ENCODE data around the gene MPHOSPH10. TPM values are rescaled to one million over a fixed set of nuclear protein-coding genes. Genes with fewer than 3 reads are reported as not detected.
"Not testable (repeated sequence)": the region's sequence is repeated elsewhere in the genome, so short reads cannot be mapped to it uniquely, and the experiment has no call there.

MPHOSPH10 gene
- total RNA-seq, 2 experiments from 2014 or later: 27.0 to 32.3 TPM

DNA sequence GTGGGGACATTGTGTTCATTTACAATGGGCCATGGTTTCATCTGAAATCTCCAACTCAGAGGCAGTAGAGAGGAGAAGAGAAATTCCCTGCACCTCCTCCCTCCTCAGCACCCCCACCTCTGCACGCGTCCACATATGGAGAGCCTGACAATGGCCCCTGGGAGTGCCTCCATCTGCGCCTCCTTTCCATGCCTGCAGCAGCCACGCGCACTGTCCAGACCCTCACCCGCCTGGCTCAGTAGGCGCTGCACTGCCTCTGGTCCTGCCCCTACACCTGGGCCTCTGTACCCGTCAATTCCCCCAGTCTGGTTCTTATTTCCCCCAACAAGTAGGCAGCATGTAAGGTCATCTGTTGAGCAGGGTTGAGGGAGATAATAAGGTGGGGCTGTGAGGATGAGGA, 23.8 kb downstream of the MPHOSPH10 start:
- intact Hi-C loops (cut with micrococcal nuclease): loop anchor here (2.0 kb wide), 1 partner anchor 131 kb away; no protein-coding TSS in a partner anchor

DNA sequence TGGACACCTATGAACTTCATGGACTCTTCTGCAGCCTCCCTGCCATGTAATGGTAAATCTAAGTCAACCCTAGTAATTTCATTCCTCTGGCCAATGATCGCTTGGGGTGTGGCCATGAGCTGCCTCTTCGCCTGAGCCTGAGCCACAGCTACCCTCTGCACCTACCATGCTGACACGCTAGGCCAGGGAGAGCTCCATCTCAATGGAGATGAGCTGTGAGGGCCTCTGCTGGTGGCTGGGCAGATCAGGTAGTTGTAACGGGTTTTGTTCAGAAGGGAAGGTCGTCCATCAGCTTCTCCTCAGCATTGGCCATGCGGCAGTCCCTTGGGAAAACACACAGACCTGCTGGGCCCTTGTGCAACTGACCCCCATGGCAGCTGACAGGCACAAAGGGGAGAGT, 24.4 kb downstream of the MPHOSPH10 start:
- no peaks in the 10 kb centered on the region for H3K27me3 Mint-ChIP-seq (ENCODE audit: low read depth)
- no peak overlapping the region for H3K27ac Mint-ChIP-seq
- CTCF ChIA-PET: interaction anchor here (0.6 to 2.0 kb wide), 8 partner anchors 12 to 177 kb away, joined by 3 to 9 read pairs (median 5); partner anchors contain the start of gene ZNF638
- peaks cover 2% of the 10 kb centered on the region for H3K4me1 Mint-ChIP-seq (ENCODE audit: low read depth)
- H3K36me3 Mint-ChIP-seq (ENCODE audit: low read depth): no peaks in the 10 kb centered on the region
- intact Hi-C loops (cut with micrococcal nuclease): loop anchor here (1.0 to 5.0 kb wide), 5 partner anchors 54 to 143 kb away; no protein-coding TSS in a partner anchor
- DNase-seq: peak; percentile 59
- no peaks in the 10 kb centered on the region for H3K9me3 Mint-ChIP-seq
- no peak overlapping the region for H3K4me3 Mint-ChIP-seq

More for the DNA sequence above, 23.8 kb downstream of the MPHOSPH10 start:
- H3K27me3 Mint-ChIP-seq (ENCODE audit: low read depth): no peaks in the 10 kb centered on the region
- H3K36me3 Mint-ChIP-seq (ENCODE audit: low read depth): no peaks in the 10 kb centered on the region
- H3K4me3 Mint-ChIP-seq: no peak overlapping the region
- DNase-seq: no peak
- H3K9me3 Mint-ChIP-seq: no peaks in the 10 kb centered on the region
- no peak overlapping the region for H3K27ac Mint-ChIP-seq
- CTCF ChIA-PET: interaction anchor here (0.6 to 2.0 kb wide), 8 partner anchors 23 to 177 kb away, joined by 3 to 9 read pairs (median 4); partner anchors contain the start of gene ZNF638
- H3K4me1 Mint-ChIP-seq (ENCODE audit: low read depth): peaks cover 2% of the 10 kb centered on the region

DNA sequence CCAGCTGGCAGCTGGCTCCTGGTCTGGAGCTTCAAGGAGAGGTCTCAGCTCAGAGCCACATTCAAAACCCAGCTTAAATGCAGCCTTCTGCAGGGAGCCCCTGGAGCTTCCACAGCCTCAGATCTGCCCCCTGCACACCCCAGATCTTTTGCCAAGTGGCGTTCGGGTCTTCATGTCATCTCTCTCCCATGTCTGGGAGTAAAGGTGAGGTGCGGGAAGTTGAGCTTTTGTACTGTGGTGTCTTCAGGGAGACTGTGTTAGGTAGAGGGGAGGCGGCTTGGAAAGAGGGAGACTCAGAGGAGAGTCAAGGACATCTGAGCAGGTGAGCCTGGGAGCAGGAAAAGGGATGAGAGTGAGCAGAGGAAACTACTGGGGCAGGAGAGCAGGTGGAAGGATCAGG, 25.4 kb downstream of the MPHOSPH10 start:
- Mint-ChIP-seq H3K36me3 (ENCODE audit: low read depth) (no peaks in the 10 kb centered on the region), H3K27me3 (ENCODE audit: low read depth) (no peaks in the 10 kb centered on the region), H3K4me3 (no peak overlapping the region), H3K27ac (peak overlapping the region; percentile 43), H3K4me1 (ENCODE audit: low read depth) (peaks cover 2% of the 10 kb centered on the region), H3K9me3 (no peaks in the 10 kb centered on the region)
- DNase-seq: no peak
- CTCF ChIA-PET: interaction anchor here (0.5 to 2.4 kb wide), 10 partner anchors 11 to 176 kb away, joined by 3 to 14 read pairs (median 6); partner anchors contain the start of gene ZNF638
- intact Hi-C loops (cut with micrococcal nuclease): loop anchor here (1.0 to 5.0 kb wide), 5 partner anchors 56 to 141 kb away; no protein-coding TSS in a partner anchor

DNA sequence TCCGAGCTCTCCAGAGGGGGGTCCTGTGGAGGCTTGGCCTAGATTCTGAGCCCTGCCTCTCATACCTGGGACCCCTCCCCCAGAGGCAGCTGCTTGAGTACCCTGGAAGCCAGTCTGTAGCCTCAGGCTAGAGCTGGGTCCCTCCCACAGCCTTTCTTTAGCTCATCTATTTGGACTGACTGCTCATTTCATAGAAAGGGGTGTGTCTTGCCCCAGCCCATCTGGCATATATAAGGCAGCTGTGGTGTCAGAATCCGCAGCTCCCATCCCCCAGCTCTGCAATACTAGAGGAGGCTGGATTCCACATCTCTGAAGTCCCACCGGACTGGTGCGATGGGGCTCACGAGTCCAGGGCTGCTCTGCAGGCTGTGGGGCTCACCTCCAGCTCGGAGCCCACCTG, 26.1 kb downstream of the MPHOSPH10 start:
- no peak overlapping the region for H3K4me3 Mint-ChIP-seq
- H3K4me1 Mint-ChIP-seq (ENCODE audit: low read depth): peaks cover 2% of the 10 kb centered on the region
- CTCF ChIA-PET: interaction anchor here (0.6 to 2.4 kb wide), 16 partner anchors 8 to 358 kb away, joined by 3 to 14 read pairs (median 3); no protein-coding TSS in a partner anchor
- no peaks in the 10 kb centered on the region for H3K9me3 Mint-ChIP-seq
- DNase-seq: no peak
- intact Hi-C loops (cut with micrococcal nuclease): loop anchor here (5.0 kb wide), 2 partner anchors 121 to 141 kb away; no protein-coding TSS in a partner anchor
- no peak overlapping the region for H3K27ac Mint-ChIP-seq
- H3K36me3 Mint-ChIP-seq (ENCODE audit: low read depth): no peaks in the 10 kb centered on the region
- H3K27me3 Mint-ChIP-seq (ENCODE audit: low read depth): no peaks in the 10 kb centered on the region

DNA sequence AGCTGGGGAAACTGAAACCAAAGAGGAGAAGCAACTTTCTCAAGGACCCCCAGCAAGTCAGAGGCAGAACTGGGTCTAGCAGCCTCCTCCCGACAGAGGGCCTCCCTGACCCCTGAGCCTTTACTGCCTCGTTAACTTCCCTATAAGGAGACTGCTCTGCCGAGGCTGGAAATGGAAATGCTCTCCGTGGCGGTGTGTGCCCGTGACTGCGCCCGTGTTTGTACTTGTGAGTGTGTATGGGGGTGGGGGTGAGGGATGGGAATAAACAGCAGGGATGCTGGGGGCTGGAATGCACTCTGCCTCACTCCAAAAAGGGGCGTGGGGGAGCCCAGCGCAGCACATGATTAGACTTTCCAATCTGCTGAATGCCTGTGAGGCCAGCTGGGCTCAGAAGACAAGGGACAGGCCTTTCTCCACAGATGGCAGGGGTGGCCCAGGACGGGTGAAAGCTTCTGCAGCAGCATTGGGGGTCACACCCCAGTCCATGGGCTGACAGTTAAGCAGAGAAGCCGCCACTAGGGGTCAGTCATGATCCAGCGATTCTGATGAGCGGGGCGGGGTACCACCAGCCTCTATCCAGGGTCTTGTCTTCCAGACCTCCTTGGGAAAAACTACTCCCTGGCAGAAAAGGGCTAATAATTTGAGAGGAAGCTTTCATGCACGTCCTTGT, 26.8 kb downstream of the MPHOSPH10 start:
- no peak overlapping the region for H3K27ac Mint-ChIP-seq
- CTCF ChIA-PET: interaction anchor here (0.7 to 2.4 kb wide), 13 partner anchors 8 to 357 kb away, joined by 3 to 14 read pairs (median 3); no protein-coding TSS in a partner anchor
- peaks cover 2% of the 10 kb centered on the region for H3K4me1 Mint-ChIP-seq (ENCODE audit: low read depth)
- H3K27me3 Mint-ChIP-seq (ENCODE audit: low read depth): no peaks in the 10 kb centered on the region
- DNase-seq: peak; percentile 65
- intact Hi-C loops (cut with micrococcal nuclease): loop anchor here (1.0 to 5.0 kb wide), 3 partner anchors 120 to 353 kb away; no protein-coding TSS in a partner anchor
- H3K36me3 Mint-ChIP-seq (ENCODE audit: low read depth): no peaks in the 10 kb centered on the region
- H3K4me3 Mint-ChIP-seq: no peak overlapping the region
- H3K9me3 Mint-ChIP-seq: no peaks in the 10 kb centered on the region

DNA sequence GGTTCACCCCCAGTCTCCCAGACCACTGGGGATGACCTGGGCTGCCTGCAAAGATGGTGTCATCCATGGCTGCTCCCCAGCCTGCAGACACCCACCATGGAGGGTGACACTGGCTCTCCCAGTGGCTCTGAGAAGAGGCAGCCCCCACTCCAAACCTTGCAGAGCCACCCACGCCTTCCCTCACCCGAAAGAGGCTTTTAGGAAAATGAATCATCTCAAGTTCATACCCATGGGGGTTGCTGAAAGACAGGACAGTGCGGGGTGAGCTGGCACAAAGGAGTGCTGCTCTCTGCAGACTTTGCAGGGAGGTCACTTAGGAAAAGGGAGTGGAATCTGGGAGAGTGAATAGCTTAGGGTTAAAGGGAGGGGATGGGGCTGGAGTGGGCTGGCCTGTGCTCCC, 36.4 kb downstream of the MPHOSPH10 start:
- H3K27ac Mint-ChIP-seq: no peak overlapping the region
- H3K27me3 Mint-ChIP-seq (ENCODE audit: low read depth): no peaks in the 10 kb centered on the region
- CTCF ChIA-PET: no interaction called here
- H3K4me3 Mint-ChIP-seq: no peak overlapping the region
- no peaks in the 10 kb centered on the region for H3K4me1 Mint-ChIP-seq (ENCODE audit: low read depth)
- no peak for DNase-seq
- intact Hi-C loops (cut with micrococcal nuclease): no loop called here
- H3K9me3 Mint-ChIP-seq: no peaks in the 10 kb centered on the region
- H3K36me3 Mint-ChIP-seq (ENCODE audit: low read depth): no peaks in the 10 kb centered on the region

DNA sequence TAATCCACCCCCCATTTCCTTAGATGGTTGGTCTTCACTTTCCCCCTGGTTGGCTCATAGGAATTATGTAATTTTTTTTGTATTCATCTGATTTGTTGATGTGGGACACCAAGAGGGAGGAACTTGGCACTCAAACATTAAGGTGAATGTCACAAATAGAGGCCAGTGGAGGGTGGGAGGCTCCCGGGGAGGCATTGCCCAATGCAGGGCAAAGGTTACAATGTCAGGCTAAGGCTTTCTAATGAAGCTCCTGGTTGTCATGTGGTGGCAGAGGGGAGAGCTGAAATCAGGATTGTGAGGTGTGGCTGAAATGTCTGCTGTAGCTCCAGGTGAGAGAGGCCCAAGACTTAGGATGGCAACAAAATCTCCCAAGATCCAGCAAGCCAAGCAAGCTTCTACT, 42.7 kb downstream of the MPHOSPH10 start:
- no peaks in the 10 kb centered on the region for H3K9me3 Mint-ChIP-seq
- no peaks in the 10 kb centered on the region for H3K27me3 Mint-ChIP-seq (ENCODE audit: low read depth)
- peaks cover 6% of the 10 kb centered on the region for H3K4me1 Mint-ChIP-seq (ENCODE audit: low read depth)
- intact Hi-C loops (cut with micrococcal nuclease): no loop called here
- H3K36me3 Mint-ChIP-seq (ENCODE audit: low read depth): no peaks in the 10 kb centered on the region
- CTCF ChIA-PET: no interaction called here
- H3K4me3 Mint-ChIP-seq: no peak overlapping the region
- no peak for DNase-seq
- no peak overlapping the region for H3K27ac Mint-ChIP-seq

DNA sequence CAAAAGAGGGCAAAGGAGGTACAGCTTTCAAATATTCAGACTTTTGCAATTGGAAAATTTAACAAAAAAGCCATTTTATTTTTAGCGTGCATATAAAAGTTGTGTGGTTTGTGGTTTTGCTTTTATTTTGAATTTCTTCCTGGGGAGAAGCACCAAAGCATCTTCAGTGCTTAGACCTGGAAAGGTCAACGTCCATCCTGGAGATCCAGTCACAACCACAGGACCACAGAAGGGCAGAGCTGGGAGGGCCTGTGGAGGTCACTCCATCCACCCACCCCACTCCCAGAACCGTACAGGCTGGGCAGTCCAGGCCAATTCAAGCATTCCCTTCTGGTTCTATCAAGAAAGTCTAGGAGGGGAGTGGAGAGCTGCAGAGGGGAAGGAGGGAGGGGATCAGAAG, 43.8 kb downstream of the MPHOSPH10 start:
- intact Hi-C loops (cut with micrococcal nuclease): no loop called here
- H3K36me3 Mint-ChIP-seq (ENCODE audit: low read depth): no peaks in the 10 kb centered on the region
- no peak overlapping the region for H3K27ac Mint-ChIP-seq
- H3K4me3 Mint-ChIP-seq: no peak overlapping the region
- H3K4me1 Mint-ChIP-seq (ENCODE audit: low read depth): peaks cover 6% of the 10 kb centered on the region
- H3K9me3 Mint-ChIP-seq: no peaks in the 10 kb centered on the region
- DNase-seq: no peak
- CTCF ChIA-PET: interaction anchor here (0.6 kb wide), 1 partner anchor 138 kb away, joined by 3 read pairs; no protein-coding TSS in a partner anchor
- H3K27me3 Mint-ChIP-seq (ENCODE audit: low read depth): no peaks in the 10 kb centered on the region

DNA sequence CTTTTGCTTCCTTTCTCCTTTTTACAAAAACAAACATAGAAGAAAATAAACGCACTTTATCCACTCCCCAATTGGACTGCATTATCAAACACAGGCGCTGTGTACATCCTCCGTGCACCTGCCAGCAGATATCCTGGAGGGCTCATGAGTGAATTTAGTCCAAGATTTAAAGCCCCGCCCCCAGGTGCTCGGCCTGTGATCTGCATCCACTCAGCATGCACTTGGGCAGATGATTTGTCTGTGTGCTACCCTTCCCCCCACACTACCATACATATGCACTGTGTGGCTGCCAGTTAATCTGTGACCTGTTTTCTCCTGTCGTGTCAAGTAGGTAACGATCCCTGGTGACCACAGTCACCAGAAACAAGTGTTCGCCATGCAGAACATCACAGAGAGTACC, 48.4 kb downstream of the MPHOSPH10 start:
- H3K9me3 Mint-ChIP-seq; H3K4me1 Mint-ChIP-seq (ENCODE audit: low read depth); DNase-seq; CTCF ChIA-PET; intact Hi-C loops (cut with micrococcal nuclease); H3K27me3 Mint-ChIP-seq (ENCODE audit: low read depth); H3K27ac Mint-ChIP-seq; H3K4me3 Mint-ChIP-seq; H3K36me3 Mint-ChIP-seq (ENCODE audit: low read depth): not testable (repeated sequence)

DNA sequence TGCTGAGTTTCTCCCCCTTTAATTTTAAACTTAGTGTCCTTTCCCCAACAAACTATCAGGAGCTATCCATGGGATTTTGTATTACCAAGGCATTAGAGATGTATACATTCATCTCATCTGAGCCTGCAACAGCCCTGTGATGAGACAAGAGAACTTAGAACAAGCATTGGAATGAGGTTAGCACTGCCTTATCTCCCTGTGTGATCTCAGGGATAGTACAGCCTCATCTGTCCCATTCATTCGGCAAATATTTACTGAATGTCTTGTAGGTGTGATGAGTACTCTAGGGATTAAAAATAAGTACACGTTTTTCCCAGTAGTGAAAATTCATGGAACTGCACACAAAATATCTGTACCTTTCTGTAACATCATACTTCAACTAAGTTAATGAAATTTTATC, 50.9 kb downstream of the MPHOSPH10 start:
- intact Hi-C loops (cut with micrococcal nuclease): no loop called here
- Mint-ChIP-seq H3K9me3 (no peaks in the 10 kb centered on the region), H3K36me3 (ENCODE audit: low read depth) (no peaks in the 10 kb centered on the region), H3K4me3 (no peak overlapping the region), H3K4me1 (ENCODE audit: low read depth) (peaks cover 6% of the 10 kb centered on the region), H3K27me3 (ENCODE audit: low read depth) (no peaks in the 10 kb centered on the region), H3K27ac (no peak overlapping the region)
- no peak for DNase-seq
- CTCF ChIA-PET: interaction anchor here (0.6 kb wide), 1 partner anchor 114 kb away, joined by 3 read pairs; no protein-coding TSS in a partner anchor

DNA sequence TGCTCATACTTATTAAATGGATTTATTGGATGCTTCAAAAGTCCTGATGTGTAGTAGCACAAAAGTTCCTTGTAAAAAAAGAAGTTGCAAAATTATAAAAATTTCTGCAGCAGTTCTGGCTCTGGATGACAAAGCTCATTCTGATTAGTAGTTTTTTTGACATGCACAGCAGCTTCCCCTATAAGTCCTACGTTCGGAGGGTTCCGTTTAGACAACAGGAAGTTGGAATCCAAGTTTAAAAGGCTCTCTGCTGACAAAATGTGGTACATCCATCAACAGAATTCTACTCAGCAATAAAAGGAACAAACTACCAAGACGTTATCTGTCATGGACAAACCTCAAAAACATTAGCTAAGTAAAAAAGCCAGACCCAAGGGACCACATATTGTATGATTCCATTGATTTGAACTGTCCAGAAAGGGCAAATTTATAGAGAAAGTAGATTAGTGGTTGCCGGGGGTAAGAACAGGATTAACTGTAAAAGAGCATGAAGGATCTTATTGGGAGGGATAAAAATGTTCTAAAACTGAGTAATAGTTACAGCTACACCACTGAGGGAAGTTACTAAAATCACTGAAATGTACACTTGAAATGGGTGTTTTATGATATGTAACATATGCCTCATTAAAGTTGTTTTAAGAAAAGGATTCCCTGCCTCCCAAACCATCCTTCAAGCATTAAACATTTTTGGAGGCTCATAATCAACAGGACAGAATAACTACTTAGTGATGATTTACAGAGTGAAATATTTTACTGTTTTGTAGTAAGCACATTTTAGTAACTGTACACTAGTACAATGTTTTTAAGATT, 53.1 kb downstream of the MPHOSPH10 start:
- intact Hi-C loops (cut with micrococcal nuclease): not testable (repeated sequence)

DNA sequence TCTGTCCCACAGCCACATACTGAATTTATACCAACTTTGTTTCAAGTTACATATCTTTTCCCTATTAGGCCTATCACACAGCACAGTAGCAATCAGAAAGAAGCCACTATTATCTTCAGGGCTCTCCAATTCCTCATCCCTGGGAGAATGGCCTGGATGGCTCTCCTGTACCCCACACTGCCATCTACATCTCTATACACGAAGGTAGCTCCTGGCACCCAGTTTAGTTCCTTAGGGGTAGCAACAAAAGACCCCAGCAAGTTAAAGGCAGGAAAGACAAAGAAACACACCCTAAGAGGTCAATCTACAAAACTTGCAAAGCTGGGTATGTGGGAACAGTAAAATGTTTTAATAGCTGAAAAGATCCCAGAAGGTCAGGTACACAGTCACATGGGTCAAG, 56.5 kb downstream of the MPHOSPH10 start:
- no peaks in the 10 kb centered on the region for H3K36me3 Mint-ChIP-seq (ENCODE audit: low read depth)
- H3K9me3 Mint-ChIP-seq: no peaks in the 10 kb centered on the region
- CTCF ChIA-PET: interaction anchor here (0.6 to 1.4 kb wide), 4 partner anchors 30 to 853 kb away, joined by 3 to 4 read pairs (median 3); no protein-coding TSS in a partner anchor

More for the DNA sequence above, 53.1 kb downstream of the MPHOSPH10 start:
- H3K27ac Mint-ChIP-seq; H3K4me1 Mint-ChIP-seq (ENCODE audit: low read depth); DNase-seq; H3K36me3 Mint-ChIP-seq (ENCODE audit: low read depth); H3K27me3 Mint-ChIP-seq (ENCODE audit: low read depth); H3K4me3 Mint-ChIP-seq; H3K9me3 Mint-ChIP-seq: not testable (repeated sequence)
- CTCF ChIA-PET: interaction anchor here (0.6 kb wide), 1 partner anchor 218 kb away, joined by 5 read pairs; no protein-coding TSS in a partner anchor

More for the DNA sequence above, 56.5 kb downstream of the MPHOSPH10 start:
- intact Hi-C loops (cut with micrococcal nuclease): loop anchor here (5.0 kb wide), 1 partner anchor 805 kb away; no protein-coding TSS in a partner anchor
- Mint-ChIP-seq H3K27me3 (ENCODE audit: low read depth) (no peaks in the 10 kb centered on the region), H3K4me1 (ENCODE audit: low read depth) (peaks cover 6% of the 10 kb centered on the region), H3K4me3 (no peak overlapping the region), H3K27ac (no peak overlapping the region)
- DNase-seq: no peak
